DMS 273 (cell line): ENCODE measurements around the gene TRIP12.
A peak's percentile ranks its signal among the peaks of the same experiment; 100 is the strongest.
"Not testable (repeated sequence)": the region's sequence is repeated elsewhere in the genome, so short reads cannot be mapped to it uniquely, and the experiment has no call there.

ENCODE experiments used
- DNase-seq: peaks from one replicate; lab custom pipeline; 2025; ENCODE audit not compliant: unreplicated experiment; lab: John Stamatoyannopoulos, UW

The TRIP12 gene

DNA sequence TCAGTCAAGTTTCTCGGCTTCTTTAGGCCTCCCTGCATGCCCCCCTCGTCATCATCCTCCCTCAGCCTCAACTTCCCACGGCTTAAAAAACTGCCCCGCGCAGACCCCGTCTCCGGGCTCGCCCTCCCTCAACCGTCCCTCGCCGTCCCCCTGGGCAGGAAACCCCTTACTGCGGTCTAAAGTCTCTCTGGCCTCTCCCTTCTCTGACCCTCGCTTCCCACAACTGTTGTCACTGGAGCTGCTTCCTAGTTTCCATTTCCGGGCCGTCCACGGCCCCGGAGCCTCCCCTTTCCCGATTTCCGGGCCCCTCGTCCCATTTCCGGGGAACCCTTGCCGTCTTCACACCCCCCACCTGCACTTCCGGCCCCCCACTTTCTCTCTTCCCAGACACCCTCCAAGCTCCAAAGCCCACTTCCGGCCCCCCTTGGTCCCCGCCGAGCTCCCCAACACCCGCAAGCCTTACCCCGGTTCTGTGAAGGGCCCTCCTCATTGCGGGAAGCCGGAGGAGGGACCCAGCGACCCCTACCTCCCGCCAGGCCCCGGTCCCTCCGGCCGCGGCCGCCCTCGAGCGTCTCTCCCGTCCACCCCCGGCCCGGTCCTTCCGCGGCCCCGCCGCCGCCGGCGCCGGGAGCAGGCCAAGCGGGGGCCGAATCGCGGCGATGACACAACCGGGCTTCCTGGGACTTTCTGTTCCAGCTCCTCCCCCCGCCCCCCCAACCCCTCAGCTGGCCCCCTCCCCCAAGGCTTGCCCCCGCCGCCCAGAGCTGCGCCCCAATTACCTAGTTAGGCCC is 513 bp downstream of the TRIP12 start:
- peak; percentile 82 for DNase-seq

DNA sequence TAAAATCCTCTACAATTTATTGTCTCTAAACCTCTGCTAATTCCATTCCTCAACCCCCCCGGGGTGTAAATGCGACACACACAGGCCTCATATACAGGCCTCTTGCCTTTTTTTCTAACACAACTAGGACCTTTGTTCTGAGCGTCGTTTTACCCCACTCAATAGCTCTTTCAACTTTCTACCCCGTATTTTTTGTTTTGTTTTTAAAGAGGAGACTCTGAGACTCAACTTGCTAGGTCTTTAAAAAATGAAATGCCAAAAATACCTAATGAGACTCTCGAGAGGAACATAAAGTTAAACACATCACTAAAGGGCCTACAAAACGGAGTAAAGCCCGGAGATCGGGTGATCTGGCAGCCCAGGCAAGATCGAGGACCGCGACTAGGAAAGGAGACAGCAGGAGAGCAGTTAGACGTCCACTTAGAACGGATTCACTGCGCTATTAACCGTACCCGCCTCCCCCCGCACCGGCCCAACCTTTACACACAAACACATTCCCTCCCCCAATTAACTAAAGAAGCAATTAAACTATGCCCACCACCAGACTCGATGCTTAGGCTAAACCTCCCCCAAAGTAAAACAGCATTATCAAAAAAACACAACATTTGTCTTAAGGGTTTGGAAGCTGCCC is 1.7 kb downstream of the TRIP12 start:
- DNase-seq, result no peak

- no peak for DNase-seq
Observed at GRCh38 chr2:229917793-229918192, 4.0 kb downstream of the TRIP12 start.

DNA sequence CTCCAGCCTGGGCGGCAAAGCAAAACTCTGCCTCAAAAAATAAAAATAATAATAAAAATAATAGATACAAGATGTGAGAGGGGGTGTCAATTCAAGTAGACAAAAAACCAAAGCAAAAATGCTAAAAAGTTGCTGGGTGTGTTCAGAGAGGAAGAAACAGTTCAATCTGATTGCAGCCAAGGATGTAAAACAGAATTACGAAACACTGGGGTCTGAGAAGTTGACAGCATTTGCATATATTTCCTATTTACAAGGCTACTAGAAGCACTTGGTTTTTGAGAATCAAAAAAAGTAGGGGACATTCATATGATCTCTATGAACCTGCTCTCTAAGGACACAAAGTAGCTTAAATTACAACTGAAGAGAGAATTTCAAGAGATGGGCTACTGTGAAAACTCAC is 7.6 kb downstream of the TRIP12 start:
- DNase-seq, result no peak

DNA sequence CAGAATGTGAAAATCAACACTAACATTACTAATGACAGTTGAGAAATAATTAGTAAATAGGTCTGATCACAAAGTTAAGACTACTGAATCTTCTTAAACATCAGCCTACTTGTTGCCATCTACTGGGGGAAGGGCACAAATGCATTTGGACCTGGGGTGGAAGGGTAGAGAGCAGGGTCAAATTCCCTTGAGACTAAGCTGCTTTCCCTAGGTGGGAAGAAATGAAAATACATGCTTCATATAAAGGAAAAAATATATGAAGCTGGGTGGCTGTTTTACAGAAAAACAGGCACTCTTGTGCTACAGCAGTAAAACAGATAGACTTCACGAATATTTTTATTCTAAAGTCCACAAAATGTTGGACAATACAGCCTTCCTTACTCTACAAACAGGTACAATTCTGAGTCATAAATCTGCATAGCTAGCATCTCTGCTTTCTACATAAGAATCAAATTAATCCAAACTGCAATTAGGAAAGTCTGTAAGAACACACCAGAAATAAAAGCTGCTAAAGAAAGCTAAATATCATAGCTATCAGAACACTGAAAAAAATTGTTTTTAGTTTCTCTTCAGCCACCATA is 10.9 kb downstream of the TRIP12 start:
- peak; percentile 40 for DNase-seq

GRCh38 chr2:229910147-229910831 is 11.5 kb downstream of the TRIP12 start:
- no peak for DNase-seq

DNA sequence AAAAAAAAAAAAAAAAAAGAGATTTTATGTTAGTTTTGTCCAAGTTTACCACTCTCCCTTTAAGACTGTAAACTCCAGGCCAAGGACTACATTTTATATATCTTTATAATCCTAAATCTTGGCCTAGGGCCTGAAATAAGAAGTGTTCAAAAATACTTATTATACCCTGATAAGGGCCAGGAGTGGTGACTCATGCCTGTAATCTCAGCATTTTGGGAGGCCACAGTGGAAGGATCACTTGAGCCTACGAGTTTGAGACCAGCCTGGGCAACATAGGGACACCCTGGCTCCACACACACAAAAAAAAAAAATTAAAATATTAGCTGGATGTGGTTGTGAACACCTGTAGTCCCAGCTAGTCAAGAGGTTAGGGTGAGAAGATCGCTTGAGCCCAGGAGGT is 12.7 kb downstream of the TRIP12 start:
- no peak for DNase-seq

DNA sequence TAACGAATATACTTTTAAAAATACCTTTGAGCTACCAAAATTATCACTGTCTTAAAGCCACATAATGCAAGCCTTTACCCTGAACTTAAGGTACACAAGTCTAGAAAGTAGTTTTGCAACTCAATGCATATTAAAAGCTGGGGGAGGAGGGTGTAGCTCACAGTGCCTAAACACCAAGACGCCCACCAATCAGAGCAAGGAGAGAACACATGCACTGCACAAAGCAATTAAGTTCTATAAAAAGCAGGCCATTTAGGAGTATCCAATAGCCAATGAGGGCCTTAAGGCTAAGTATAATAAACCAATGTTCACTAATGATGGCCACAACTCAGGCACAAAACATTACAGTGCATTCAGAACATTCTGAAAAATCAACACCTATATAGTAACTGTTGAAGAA is 16.2 kb downstream of the TRIP12 start:
- no peak for DNase-seq

GRCh38 chr2:229903037-229903436 is 18.8 kb downstream of the TRIP12 start:
- no peak for DNase-seq

- peak; percentile 7 for DNase-seq
Observed at GRCh38 chr2:229901819-229902218, 20.0 kb downstream of the TRIP12 start.

GRCh38 chr2:229900514-229900913 is 21.3 kb downstream of the TRIP12 start:
- not testable (repeated sequence) for DNase-seq

GRCh38 chr2:229900012-229900411 is 21.8 kb downstream of the TRIP12 start:
- DNase-seq, result no peak

DNA sequence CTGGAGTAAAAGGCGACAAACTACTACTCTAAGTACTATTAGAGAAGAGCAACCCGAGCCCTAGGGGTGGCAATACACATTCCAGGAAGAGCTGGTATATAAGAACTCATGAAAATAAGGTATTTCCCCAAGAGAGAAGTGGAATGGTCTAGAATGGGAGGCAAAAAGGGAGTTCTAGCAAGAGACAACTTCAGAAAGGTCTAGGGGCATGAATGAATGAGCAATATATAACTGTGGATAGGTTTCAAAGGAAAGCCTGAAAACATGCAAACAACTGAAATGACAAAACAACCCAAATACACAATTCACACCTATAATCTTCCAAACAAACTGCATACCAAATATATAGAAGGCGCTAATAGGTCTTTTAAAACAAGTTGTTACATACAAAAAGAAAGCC is 22.2 kb downstream of the TRIP12 start:
- no peak for DNase-seq

DNA sequence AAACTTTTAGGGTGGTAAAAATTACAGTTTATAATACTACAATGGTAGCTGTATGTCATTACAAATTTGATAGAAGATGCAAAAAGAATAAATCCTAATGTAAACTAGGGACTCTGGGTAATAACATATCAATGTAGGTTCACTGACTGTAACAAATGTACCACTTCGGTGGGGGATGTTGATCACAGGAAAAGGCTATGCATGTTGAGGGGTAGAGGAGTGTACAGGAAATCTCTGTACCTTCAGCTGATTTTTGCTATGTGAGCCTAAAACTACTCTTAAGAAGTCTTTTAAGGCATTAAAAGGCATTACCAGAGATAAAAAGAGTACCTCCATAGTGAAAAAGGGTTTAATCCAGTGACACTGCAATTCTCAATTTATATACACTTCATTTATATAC is 25.0 kb downstream of the TRIP12 start:
- no peak for DNase-seq

DNA sequence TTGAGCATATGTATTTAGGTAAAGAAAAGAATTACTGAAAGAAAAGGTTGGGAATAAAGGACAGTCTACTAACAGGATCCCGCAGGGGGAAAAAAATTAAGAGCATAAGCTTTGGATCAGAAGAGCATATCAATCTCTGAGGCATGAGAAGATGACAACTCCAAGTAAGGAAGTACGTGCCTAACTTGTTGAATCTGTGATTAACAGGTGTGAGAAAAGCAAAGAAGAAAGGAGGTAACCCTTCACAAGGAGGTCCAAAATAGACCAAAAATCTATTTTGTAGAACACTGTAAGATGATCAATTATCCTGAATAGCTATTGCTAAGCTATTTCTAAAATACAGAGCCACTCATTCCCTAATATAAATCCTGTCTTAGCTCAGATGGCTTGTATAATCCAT is 32.8 kb downstream of the TRIP12 start:
- no peak for DNase-seq

- DNase-seq, result no peak
Observed at GRCh38 chr2:229888031-229888430, 33.8 kb downstream of the TRIP12 start.

DNA sequence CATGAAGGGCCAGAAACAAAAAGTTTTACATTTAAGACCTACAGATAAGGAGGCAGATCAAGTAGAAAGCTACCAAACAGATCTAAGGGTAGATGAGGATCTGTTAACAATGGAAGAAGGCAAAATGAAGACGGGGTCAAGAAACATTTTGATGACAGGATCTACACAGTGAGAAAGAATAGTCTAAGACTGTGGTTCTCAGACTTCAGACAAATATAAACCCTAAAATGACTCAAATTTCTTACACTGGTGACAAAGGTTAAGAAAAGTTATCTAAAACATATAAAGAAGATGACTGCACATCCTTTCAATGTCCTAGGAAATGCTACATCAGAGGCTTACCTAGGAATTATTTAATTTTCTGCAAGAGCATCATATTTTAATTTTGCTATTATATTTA is 34.4 kb downstream of the TRIP12 start:
- DNase-seq, result no peak

DNA sequence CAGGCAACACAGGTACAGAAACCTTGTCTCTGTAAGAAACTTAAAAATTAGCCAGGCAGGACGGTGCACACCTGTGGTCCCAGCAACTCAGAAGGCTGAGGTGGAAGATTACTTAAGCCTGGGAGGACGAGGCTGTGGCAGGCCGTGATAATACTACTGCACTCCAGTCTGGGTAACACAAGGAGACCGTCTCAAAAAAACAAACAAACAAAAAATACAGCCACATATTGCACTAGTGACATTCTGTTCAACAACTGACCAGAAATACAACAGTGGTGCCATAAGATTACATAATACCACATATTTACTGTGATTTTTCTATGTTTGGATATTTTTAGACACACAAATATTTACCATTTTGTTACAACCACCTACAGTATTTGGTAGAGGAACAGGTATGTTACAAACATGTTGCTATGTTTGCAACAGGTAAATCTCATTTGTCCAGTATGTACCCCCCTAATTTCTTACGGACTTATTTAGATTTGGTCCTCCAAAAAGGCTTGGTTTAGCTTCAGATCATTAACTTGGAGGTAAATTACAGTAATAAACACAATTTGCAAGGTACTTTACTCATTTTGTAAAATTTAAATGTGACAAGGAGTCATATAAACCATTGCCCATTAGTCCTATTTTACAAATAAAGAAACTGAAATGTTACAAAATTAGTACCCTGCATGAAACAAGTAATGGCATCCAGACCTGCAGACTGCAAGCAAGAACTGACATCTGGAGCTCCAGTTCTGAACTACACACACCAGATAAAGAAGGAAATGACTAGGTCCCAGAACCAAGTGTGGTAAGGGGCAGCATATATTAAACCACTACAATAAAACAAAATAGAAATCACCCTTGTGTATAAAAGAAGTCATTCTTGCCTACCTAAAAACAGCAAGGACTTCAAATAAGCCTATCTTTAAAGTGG is 36.8 kb downstream of the TRIP12 start:
- no peak for DNase-seq

DNA sequence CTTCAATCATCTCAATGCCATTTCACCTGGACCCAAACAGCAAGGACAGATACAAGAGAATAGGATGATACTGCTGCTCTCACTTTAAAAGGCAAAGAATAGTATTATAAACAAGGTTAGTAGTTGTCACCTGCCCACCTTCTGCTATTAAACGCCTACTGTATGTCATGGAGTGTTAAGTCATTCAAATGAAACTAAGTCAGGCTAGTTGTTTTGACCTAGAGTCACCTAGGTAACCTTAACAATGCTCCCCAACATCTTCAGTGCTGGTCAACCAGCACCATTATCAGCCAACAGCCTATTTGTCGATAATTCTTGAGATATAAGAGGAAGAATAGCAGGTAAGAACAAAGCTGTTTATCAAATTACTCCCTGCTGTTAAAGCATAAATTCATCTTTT is 39.2 kb downstream of the TRIP12 start:
- no peak for DNase-seq

- no peak for DNase-seq
Observed at GRCh38 chr2:229880892-229881586, 40.8 kb downstream of the TRIP12 start.
